ENCODE results near the gene RPLP1.

Gene RPLP1

DNA sequence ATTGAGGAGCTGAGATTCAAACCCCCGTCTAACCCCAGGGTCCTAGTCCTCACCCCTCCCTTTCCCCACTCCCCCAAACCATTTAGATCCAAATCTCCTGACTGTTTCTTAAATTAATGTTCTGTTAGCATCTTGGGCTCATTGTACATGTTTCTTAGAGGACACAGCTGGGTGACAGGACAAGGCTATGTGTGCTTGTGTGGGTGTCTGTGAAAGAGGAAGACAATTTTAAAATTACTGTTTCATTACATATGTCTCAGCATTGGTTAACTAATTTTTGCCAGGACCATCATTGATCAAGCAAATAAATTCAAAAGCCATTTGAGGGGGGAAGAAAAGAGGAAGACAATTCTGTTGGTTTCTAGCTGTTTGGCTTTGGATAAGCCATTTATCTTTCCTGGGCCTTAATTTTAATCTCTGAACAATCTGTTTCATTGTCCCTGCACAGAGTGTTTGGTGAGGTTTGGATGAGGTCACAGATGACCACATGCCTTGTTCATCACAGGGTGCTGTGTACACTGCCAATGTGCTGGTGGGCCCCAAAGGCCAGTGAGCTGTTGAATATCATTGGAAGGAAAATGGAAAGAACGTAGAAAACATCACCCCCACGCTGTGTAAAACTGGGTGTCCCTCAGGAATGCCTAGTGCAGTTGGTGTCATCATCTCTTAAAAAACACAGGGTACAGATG lies 51.9 kb downstream of the RPLP1 start:
- in situ Hi-C loops (cut with MboI; ENCODE audit: low pct_unique_long_range_greater_than_20kb, low sequenced_read_pairs, unreplicated experiment) = no loop called here
- TF ChIP-seq, protein P1, sequence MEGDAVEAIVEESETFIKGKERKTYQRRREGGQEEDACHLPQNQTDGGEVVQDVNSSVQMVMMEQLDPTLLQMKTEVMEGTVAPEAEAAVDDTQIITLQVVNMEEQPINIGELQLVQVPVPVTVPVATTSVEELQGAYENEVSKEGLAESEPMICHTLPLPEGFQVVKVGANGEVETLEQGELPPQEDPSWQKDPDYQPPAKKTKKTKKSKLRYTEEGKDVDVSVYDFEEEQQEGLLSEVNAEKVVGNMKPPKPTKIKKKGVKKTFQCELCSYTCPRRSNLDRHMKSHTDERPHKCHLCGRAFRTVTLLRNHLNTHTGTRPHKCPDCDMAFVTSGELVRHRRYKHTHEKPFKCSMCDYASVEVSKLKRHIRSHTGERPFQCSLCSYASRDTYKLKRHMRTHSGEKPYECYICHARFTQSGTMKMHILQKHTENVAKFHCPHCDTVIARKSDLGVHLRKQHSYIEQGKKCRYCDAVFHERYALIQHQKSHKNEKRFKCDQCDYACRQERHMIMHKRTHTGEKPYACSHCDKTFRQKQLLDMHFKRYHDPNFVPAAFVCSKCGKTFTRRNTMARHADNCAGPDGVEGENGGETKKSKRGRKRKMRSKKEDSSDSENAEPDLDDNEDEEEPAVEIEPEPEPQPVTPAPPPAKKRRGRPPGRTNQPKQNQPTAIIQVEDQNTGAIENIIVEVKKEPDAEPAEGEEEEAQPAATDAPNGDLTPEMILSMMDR (IDR thresholded peaks at IDR 0.05; ENCODE audit: extremely low read depth, insufficient read depth, missing control alignments) = no peak
- no peak for DNase-seq (ENCODE audit: low spot score)
